Choroid plexus epithelial cell (primary cell): ENCODE results near the gene CABLES2.

Experiments used
- DNase-seq: peaks from one replicate; pipeline ENCODE4 v3.0.0-alpha.2; 2010; ENCODE audit warnings: low read depth
- H3K4me3 ChIP-seq: 2 replicates; pipeline ENCODE4 v1.5.1; 2011; ENCODE audit warnings: low read depth, mild to moderate bottlenecking, control low read depth, low read length, moderate library complexity
- CTCF ChIP-seq: conservative IDR thresholded peaks from 2 replicates; pipeline ENCODE4 v1.5.1; 2011; ENCODE audit warnings: low read depth, mild to moderate bottlenecking, control low read depth, inconsistent platforms, low read length, moderate library complexity

The CABLES2 gene

GRCh38 chr20:62451156-62451767 is 44.2 kb upstream of the CABLES2 start:
- no peak for TF ChIP-seq CTCF
- no peak for DNase-seq
- no peak overlapping the region for H3K4me3 ChIP-seq

- TF ChIP-seq CTCF: peak; percentile 37
- no peak for DNase-seq
- no peak overlapping the region for H3K4me3 ChIP-seq
Measured at GRCh38 chr20:62449951-62450691, 43.0 kb upstream of the CABLES2 start.

DNA sequence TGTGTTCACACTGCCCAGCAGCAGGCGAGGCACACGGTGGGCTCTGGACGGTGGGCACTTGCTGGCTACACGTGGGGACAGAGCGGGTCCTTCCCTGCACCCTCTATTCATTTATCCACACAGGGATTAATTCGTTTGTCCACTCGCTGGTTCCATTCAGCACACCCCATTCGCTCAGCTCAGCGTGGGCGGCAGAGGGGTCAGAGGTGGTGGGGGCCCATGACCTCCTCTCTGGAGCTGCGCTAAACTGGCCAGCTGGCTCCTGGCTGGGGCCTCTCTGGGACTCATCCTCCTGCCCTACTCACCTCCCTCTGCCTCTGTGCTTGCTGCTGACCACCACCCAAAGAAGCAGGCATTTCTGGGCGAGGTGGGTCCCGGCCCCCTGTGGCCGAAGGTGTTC is 41.7 kb upstream of the CABLES2 start:
- DNase-seq: no peak
- H3K4me3 ChIP-seq: no peak overlapping the region
- no peak for TF ChIP-seq CTCF

- no peak for DNase-seq
- TF ChIP-seq CTCF: no peak
- no peak overlapping the region for H3K4me3 ChIP-seq
Measured at GRCh38 chr20:62448038-62448437, 41.0 kb upstream of the CABLES2 start.

- no peak for DNase-seq
- no peak overlapping the region for H3K4me3 ChIP-seq
- TF ChIP-seq CTCF: no peak
Measured at GRCh38 chr20:62446888-62447869, 40.1 kb upstream of the CABLES2 start.

- no peak overlapping the region for H3K4me3 ChIP-seq
- no peak for TF ChIP-seq CTCF
- no peak for DNase-seq
Measured at GRCh38 chr20:62446481-62446880, 39.4 kb upstream of the CABLES2 start.
